GM10847 (cell line): ENCODE measurements around the gene PRICKLE2.

Experiments used
- POLR2A ChIP-seq: IDR thresholded peaks from 2 replicates; pipeline ENCODE4 v1.6.1; 2011; ENCODE audit not compliant: insufficient read length; ENCODE audit errors: extremely low read depth

PRICKLE2 gene

GRCh38 chr3:64215559-64215958, 9.7 kb downstream of the PRICKLE2 start:
- TF ChIP-seq POLR2A = no peak

GRCh38 chr3:64215103-64215502, 10.2 kb downstream of the PRICKLE2 start:
- TF ChIP-seq POLR2A = no peak

GRCh38 chr3:64214381-64215018, 10.8 kb downstream of the PRICKLE2 start:
- TF ChIP-seq POLR2A = no peak

- no peak for TF ChIP-seq POLR2A
Measured at GRCh38 chr3:64213962-64214379, 11.3 kb downstream of the PRICKLE2 start.

- no peak for TF ChIP-seq POLR2A
Measured at GRCh38 chr3:64213224-64213878, 11.9 kb downstream of the PRICKLE2 start.

- no peak for TF ChIP-seq POLR2A
Measured at GRCh38 chr3:64209866-64210621, 15.2 kb downstream of the PRICKLE2 start.

- TF ChIP-seq POLR2A = no peak
Measured at GRCh38 chr3:64207289-64208080, 17.8 kb downstream of the PRICKLE2 start.

- TF ChIP-seq POLR2A = no peak
Measured at GRCh38 chr3:64203969-64204908, 21.0 kb downstream of the PRICKLE2 start.

GRCh38 chr3:64203216-64203615, 22.1 kb downstream of the PRICKLE2 start:
- TF ChIP-seq POLR2A = no peak

GRCh38 chr3:64199932-64200331, 25.3 kb downstream of the PRICKLE2 start:
- TF ChIP-seq POLR2A = no peak

- no peak for TF ChIP-seq POLR2A
Measured at GRCh38 chr3:64196236-64196929, 28.9 kb downstream of the PRICKLE2 start.

- TF ChIP-seq POLR2A = no peak
Measured at GRCh38 chr3:64195789-64196188, 29.5 kb downstream of the PRICKLE2 start.

- TF ChIP-seq POLR2A = no peak
Measured at GRCh38 chr3:64191822-64192221, 33.4 kb downstream of the PRICKLE2 start.
